Fibroblast of lung (primary cell): ENCODE measurements around the gene ANK2.

Experiments
- EZH2 ChIP-seq: IDR thresholded peaks from 2 replicates; pipeline ENCODE4 v1.5.1; 2012; ENCODE audit warnings: low read length, control low read depth, mild to moderate bottlenecking; ENCODE audit errors: missing control alignments
- TF ChIP-seq, protein P1 (sequence below), 2 donors: IDR thresholded peaks in 1 of 2; conservative IDR thresholded peaks in 1 of 2; 1 replicate in 1 of 2; 2 replicates in 1 of 2; pipeline ENCODE4 v1.5.1; 2011 to 2012; ENCODE audit warnings: low read length in 2 of 2, control low read depth in 1 of 2, inconsistent platforms in 1 of 2, low read depth in 1 of 2, mild to moderate bottlenecking in 1 of 2

GRCh38 chr4:113404167-113404571 is 354.7 kb downstream of the ANK2 start:
- TF ChIP-seq, protein P1, sequence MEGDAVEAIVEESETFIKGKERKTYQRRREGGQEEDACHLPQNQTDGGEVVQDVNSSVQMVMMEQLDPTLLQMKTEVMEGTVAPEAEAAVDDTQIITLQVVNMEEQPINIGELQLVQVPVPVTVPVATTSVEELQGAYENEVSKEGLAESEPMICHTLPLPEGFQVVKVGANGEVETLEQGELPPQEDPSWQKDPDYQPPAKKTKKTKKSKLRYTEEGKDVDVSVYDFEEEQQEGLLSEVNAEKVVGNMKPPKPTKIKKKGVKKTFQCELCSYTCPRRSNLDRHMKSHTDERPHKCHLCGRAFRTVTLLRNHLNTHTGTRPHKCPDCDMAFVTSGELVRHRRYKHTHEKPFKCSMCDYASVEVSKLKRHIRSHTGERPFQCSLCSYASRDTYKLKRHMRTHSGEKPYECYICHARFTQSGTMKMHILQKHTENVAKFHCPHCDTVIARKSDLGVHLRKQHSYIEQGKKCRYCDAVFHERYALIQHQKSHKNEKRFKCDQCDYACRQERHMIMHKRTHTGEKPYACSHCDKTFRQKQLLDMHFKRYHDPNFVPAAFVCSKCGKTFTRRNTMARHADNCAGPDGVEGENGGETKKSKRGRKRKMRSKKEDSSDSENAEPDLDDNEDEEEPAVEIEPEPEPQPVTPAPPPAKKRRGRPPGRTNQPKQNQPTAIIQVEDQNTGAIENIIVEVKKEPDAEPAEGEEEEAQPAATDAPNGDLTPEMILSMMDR (conservative IDR thresholded peaks at IDR 0.05 in 1 of 2, IDR thresholded peaks at IDR 0.05 in 1 of 2; ENCODE audit: low read depth in 1 of 2, low read length in 2 of 2) = no peak
- TF ChIP-seq EZH2 = no peak
